AG04450 (cell line): ENCODE results near the gene ELOF1. TPM values are rescaled to one million over a fixed set of nuclear protein-coding genes. Genes with fewer than 3 reads are reported as not detected.

ENCODE experiments used
- CTCF ChIA-PET: fragments of 300-600, 350-600 bp; formaldehyde crosslinking; extraction: SDS; loops from one replicate; lab custom pipeline; 2022; ENCODE audit warnings: antibody characterized with exemption, inconsistent platforms; lab: Charles Lee
- POLR2A ChIA-PET: fragments of 350-600 bp; formaldehyde crosslinking; extraction: SDS; loops from one replicate; lab custom pipeline; 2021; ENCODE audit warnings: antibody characterized with exemption, inconsistent platforms; lab: Yijun Ruan, JAX
- DNase-seq: peaks from one replicate; pipeline ENCODE4 v3.0.0-alpha.2; 2011; ENCODE audit warnings: low read depth, low spot score
- H3K27ac ChIP-seq: one replicate; pipeline ENCODE4 v1.5.1; 2012; ENCODE audit warnings: low read depth, low read length, control low read depth
- H3K27me3 ChIP-seq: one replicate; pipeline ENCODE4 v1.6.0; 2012; ENCODE audit warnings: low read length; ENCODE audit not compliant: control insufficient read depth, insufficient read depth
- H3K4me3 ChIP-seq: 2 replicates; pipeline ENCODE4 v1.5.1; 2011; ENCODE audit warnings: mild to moderate bottlenecking, low read depth, low read length, control low read depth
- H3K9me3 ChIP-seq: 2 replicates; pipeline ENCODE4 v1.5.1; 2012; ENCODE audit warnings: low read length; ENCODE audit not compliant: control insufficient read depth, insufficient read depth
- CTCF ChIP-seq: IDR thresholded peaks from 2 replicates; pipeline ENCODE4 v1.5.1; 2011; ENCODE audit warnings: low read depth, low read length, control low read depth, inconsistent platforms
- polyA plus RNA-seq: library from polyadenylated mRNA; depleted of rRNA; stranded (reverse); fragments of >200 nt; gene quantifications from 2 replicates; pipeline ENCODE4 v1.2.3, GENCODE V29; 2011

Gene ELOF1
- polyA plus RNA-seq, 1 experiment: 51.7 TPM

- ChIA-PET POLR2A (interaction anchor here (0.6 kb wide), 1 partner anchor 1203 kb away, joined by 3 read pairs; no protein-coding TSS in a partner anchor), CTCF (interaction anchor here (0.9 kb wide), 1 partner anchor 19 kb away, joined by 3 read pairs; no protein-coding TSS in a partner anchor)
- Histone ChIP-seq H3K4me3 (no peak overlapping the region), H3K27me3 (no peaks in the 10 kb centered on the region), H3K27ac (no peak overlapping the region), H3K9me3 (no peaks in the 10 kb centered on the region)
- no peak for TF ChIP-seq CTCF
- no peak for DNase-seq
Observed at GRCh38 chr19:11541238-11541637, 17.8 kb downstream of the ELOF1 start.

- DNase-seq: no peak
- H3K27ac ChIP-seq: no peak overlapping the region
- no peak overlapping the region; the same call in 1 of the 2 replicates for H3K4me3 ChIP-seq
- ChIA-PET CTCF (no interaction called here), POLR2A (interaction anchor here (0.6 kb wide), 1 partner anchor 1203 kb away, joined by 3 read pairs; no protein-coding TSS in a partner anchor)
- no peak for TF ChIP-seq CTCF
- H3K27me3 ChIP-seq: no peaks in the 10 kb centered on the region
- H3K9me3 ChIP-seq: no peaks in the 10 kb centered on the region
Observed at GRCh38 chr19:11540645-11541044, 18.4 kb downstream of the ELOF1 start.

GRCh38 chr19:11539495-11540365 lies 19.3 kb downstream of the ELOF1 start:
- CTCF ChIA-PET: no interaction called here
- POLR2A ChIA-PET: interaction anchor here (0.6 to 1.3 kb wide), 3 partner anchors 11 to 254 kb away, joined by 3 to 7 read pairs (median 4); partner anchors contain the start of genes ECSIT and ELOF1

GRCh38 chr19:11538232-11539036 lies 20.6 kb downstream of the ELOF1 start, which contains the start of gene CNN1:
CNN1 (plus strand) TSS chr19:11538851; CDS start chr19:11538928, 77 bp downstream.
- no peak for TF ChIP-seq CTCF

More at GRCh38 chr19:11539495-11540365, 19.3 kb downstream of the ELOF1 start:
- no peak for DNase-seq
- H3K27ac ChIP-seq: peak overlapping the region; percentile 89
- H3K4me3 ChIP-seq: peak overlapping the region; percentile 61
- H3K9me3 ChIP-seq: no peaks in the 10 kb centered on the region
- no peak for TF ChIP-seq CTCF
- H3K27me3 ChIP-seq: no peaks in the 10 kb centered on the region

More at GRCh38 chr19:11538232-11539036, 20.6 kb downstream of the ELOF1 start, which contains the start of gene CNN1:
- H3K4me3 ChIP-seq: peak within 1 kb of the TSS; percentile 61
- ChIA-PET POLR2A (interaction anchor here (0.5 to 1.3 kb wide), 3 partner anchors 10 to 131 kb away, joined by 3 to 7 read pairs (median 3); partner anchors contain the start of genes ECSIT and ELOF1), CTCF (interaction anchor here (1.4 kb wide), 1 partner anchor 20 kb away, joined by 3 read pairs; the partner anchor contains the start of gene ELOF1)
- H3K9me3 ChIP-seq: no peaks in the 10 kb centered on the region
- peak; percentile 74 for DNase-seq
- H3K27ac ChIP-seq: peak within 1 kb of the TSS; percentile 89
- no peaks in the 10 kb centered on the region for H3K27me3 ChIP-seq
